ENCODE data around the gene ASCL2.

ASCL2 gene

GRCh38 chr11:2223153-2223794 is 47.1 kb downstream of the ASCL2 start:
- no peak for DNase-seq

- DNase-seq: no peak
Measured at GRCh38 chr11:2222451-2222850, 47.9 kb downstream of the ASCL2 start.

- DNase-seq: no peak
Measured at GRCh38 chr11:2221591-2221990, 48.8 kb downstream of the ASCL2 start.

- DNase-seq: no peak
Measured at GRCh38 chr11:2221024-2221423, 49.4 kb downstream of the ASCL2 start.

- DNase-seq: no peak
Measured at GRCh38 chr11:2220173-2220771, 50.1 kb downstream of the ASCL2 start.

- no peak for DNase-seq
Measured at GRCh38 chr11:2219318-2220017, 50.9 kb downstream of the ASCL2 start.
